ENCODE data around the gene SENP5.

DNA sequence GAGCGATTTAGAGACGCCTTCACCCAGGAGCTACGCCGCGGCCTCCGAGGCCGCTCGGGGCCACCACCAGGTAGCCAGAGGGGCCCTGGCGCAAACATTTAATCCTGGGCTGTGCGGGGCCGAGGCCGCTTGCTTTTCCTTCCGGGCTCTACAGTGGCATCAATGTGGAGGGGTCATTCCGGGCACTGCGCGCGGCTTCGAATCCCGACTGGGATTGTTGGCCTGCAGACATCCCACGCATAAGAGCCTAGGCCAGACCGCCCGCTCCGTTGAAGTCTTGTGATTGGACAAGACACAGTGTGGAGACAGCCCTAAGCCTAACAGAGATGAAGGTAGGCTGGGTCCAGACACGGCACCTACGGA, 75.2 kb downstream of the SENP5 start:
- TF ChIP-seq CTCF (IDR thresholded peaks at IDR 0.05) (no peak), POLR2A (IDR thresholded peaks at IDR 0.05) (no peak)
